GM19395 (cell line): Measurements from ENCODE around the gene ZMYND8.
"Not testable (repeated sequence)": the region's sequence is repeated elsewhere in the genome, so short reads cannot be mapped to it uniquely, and the experiment has no call there.

Experiments
- ATAC-seq: cut with Tn5 transposase; IDR thresholded peaks from one replicate; pipeline ENCODE4 v1.9.1; 2021; ENCODE audit warnings: mild to moderate bottlenecking, moderate library complexity; ENCODE audit not compliant: unreplicated experiment

Gene ZMYND8

GRCh38 chr20:47251154-47252020, 105.1 kb downstream of the ZMYND8 start:
- no peak for ATAC-seq

- no peak for ATAC-seq
Measured at GRCh38 chr20:47250360-47250759, 106.1 kb downstream of the ZMYND8 start.

DNA sequence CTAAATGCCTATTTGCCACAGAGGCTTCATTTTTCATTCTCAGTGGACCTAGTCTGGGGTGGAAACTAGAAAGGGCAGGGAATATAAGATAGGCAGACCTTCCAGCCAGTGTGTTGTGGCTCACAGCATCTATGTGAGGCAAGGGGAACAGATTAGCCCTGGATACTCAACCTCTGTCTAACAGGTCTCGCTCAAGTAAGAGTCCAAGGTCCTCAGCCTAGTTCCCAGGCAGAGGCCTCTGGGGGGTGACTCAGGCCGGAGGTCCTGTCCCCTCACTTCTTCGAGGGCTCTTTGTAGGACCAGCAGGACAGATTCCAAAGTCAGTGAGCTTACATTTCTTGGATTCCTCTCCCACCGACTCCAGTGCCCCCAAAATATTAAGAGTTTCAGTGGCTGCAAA, 106.6 kb downstream of the ZMYND8 start:
- ATAC-seq: no peak

DNA sequence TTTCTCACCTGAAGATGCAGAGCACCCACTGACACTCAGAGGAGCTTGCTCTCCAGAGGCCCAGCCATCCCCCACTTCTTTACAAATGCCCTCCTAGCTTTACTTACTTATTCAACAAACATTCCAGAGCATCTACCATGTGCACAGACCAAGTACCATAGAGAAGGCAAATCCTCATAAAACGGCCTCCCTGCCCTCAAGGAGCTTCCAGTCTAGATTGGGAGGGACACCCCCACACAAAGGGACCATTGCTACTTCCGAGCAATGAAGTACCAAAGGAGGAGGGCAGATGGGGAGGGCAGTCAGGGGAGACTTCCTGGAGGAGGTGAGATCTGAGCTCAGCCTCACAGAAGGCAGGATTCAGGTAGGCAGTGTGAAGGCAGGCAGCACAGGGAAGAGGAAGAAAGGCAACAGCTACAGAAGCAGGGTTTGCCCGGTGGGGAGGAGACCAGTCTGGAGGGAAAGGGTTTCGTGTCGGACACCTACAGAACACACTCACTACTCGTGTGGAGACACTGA, 108.0 kb downstream of the ZMYND8 start:
- no peak for ATAC-seq

DNA sequence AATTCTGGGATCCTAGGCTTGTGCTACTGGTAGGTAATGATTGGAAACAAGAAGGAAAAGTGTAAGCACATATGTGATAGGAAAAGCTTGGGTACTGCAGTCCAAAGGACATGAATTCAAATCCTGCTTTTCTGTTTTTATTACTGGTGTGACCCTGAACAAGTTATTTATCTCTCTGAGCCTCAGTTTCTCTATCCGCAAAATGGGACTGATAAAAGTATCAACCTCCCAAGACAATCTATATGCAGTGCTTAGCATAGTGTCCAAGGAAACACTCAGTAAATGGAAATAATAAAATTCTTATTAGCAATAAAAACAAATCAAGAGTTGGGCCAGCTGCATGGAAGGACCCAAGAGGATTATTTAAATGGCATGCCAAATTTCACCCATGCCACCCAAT, 108.5 kb downstream of the ZMYND8 start:
- ATAC-seq: no peak

DNA sequence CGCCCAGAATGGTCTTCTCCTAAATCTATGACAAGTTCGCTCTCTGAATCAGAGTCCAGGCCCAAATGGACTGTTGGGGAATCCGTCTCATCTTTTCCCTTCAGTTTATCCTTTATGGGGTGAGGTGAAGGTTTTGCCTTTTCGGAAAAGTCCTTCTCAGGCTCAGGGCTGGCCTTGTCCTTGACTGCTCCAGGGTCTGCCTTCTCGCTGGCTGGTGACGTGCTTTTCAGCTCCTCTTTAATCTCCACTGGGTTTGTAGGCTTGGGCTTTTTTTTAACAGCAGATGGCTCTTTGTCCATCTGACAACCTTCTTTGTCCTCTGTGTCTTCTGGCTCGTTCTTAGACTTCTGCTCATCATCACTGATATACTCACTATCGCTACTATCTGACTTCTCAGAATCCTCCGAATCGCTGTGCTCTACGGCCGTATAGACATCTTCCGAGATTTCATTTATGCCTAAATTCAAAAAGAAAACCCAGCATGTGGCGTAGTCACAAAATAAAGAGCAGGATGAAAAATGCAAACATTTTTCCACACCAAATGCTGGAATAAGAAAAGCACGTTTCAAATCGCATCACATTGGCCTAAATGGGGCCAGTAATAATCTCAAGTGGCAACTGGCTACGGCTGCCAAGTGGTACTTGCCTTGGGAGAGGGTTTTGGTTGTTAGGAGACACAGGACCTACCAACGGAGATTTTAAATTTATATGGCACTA, 110.3 kb downstream of the ZMYND8 start:
- ATAC-seq: no peak

- not testable (repeated sequence) for ATAC-seq
Measured at GRCh38 chr20:47245166-47245565, 111.3 kb downstream of the ZMYND8 start.

- no peak for ATAC-seq
Measured at GRCh38 chr20:47244451-47244850, 112.0 kb downstream of the ZMYND8 start.

GRCh38 chr20:47243532-47244305, 112.8 kb downstream of the ZMYND8 start:
- ATAC-seq: no peak

- ATAC-seq: no peak
Measured at GRCh38 chr20:47243003-47243402, 113.5 kb downstream of the ZMYND8 start.

DNA sequence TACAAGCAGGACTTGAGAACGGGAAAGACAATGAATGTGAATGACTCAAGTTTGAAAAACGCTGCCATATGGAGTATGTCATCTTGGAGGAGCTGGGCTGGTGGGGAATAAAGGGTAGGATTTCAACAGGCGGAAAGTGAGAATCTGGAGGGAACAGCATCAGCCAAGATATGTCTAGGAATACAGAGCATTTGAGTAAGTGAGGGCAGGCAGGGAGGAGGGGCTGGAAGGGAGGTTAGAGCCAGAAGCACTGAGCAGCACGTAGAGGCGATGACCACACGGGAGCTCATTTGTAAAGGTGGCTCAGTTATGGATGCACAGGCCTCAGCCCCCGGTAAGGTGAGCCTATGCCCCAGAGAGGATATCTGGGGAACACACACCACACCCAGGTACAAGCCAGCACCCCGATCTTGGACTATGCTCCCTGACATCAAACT, 115.1 kb downstream of the ZMYND8 start:
- ATAC-seq: no peak

DNA sequence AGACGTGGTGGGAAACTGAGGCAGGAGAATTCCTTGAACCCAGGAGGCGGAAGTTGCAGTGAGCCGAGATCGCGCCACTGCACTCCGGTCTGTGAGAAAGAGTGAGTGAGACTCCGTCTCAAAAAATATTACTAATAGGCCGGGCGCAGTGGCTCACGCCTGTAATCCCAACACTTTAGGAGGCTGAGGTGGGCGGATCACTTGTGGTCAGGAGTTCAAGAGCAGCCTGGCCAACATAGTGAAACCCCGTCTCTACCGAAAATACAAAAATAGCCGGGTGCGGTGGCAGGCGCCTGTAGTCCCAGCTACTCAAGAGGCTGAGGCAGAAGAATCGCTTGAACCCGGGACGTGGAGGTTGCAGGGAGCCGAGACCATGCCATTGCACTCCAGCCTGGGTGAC, 116.4 kb downstream of the ZMYND8 start:
- ATAC-seq: not testable (repeated sequence)

DNA sequence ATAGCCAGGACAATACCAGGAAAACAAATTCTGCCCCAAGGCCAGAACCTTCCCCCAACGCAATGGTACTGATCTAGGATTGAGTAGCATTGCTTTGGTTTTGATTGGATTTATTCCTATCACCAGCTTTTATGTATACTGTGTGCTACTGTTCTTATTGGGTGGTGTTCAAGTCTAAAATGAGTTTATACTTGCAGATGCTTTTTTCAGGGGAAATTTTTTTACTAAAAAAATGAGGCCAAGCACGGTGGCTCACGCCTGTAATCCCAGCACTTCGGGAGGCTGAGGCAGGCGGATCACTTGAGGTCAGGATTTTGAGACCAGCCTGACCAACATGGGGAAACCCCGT, 116.8 kb downstream of the ZMYND8 start:
- no peak for ATAC-seq

GRCh38 chr20:47238780-47239718, 117.5 kb downstream of the ZMYND8 start:
- ATAC-seq: no peak

DNA sequence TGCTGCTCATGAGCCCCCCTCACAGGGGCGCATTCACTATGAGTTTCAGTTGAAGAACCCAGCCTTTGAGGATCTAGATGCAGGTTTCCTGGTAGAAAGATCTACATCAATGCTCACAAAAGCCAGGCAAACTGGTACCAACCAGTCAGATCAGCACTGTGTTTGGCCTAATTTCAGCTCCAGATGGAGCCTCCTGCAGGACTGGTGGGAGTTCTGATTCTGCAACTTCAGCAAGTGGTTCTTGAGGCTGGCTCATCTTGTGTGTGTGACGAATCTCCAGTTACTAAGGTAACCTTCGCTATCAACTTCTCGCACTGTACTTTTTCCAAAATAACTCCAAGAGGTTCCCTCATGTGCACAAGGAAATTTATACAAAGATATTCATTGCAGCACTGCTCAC, 118.8 kb downstream of the ZMYND8 start:
- no peak for ATAC-seq

DNA sequence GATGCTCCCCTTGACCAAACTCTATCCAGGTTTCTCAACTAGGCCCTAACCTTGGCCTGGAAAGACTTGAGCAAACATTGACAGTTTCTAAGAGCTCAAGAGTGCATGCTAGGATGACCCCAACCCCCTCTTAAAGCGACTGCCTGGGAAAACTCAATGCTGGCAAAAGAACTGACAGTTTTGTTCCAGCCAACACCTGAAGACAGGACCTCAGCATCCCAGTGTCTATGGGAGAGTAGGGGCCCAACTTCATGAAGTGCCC, 119.9 kb downstream of the ZMYND8 start:
- no peak for ATAC-seq

GRCh38 chr20:47235853-47236638, 120.5 kb downstream of the ZMYND8 start:
- ATAC-seq: no peak

DNA sequence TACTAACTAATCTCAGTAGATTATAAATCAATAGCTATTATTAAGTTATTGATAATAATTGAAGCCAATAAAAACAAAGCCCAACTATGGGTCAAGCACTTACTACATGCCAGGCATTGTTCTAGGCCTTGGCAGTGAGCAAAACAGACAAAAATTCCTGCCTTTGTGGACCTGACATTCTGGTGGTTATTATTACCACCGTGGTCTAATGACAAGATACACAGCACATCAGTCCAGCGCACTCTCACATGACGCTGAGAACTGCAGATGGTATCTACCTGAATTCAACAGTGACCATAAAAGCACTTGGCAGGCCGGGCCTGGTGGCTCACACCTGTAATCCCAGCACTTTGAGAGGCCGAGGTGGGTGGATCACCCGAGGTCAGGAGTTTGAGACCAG, 121.4 kb downstream of the ZMYND8 start:
- no peak for ATAC-seq

- no peak for ATAC-seq
Measured at GRCh38 chr20:47233333-47234188, 122.9 kb downstream of the ZMYND8 start.
